ENCODE measurements around the gene MCF2. TPM values are rescaled to one million over a fixed set of nuclear protein-coding genes. Genes with fewer than 3 reads are reported as not detected.
A peak's percentile ranks its signal among the peaks of the same experiment; 100 is the strongest.

The MCF2 gene
- total RNA-seq, 1 donor from 2014 or later: 0.80 TPM

DNA sequence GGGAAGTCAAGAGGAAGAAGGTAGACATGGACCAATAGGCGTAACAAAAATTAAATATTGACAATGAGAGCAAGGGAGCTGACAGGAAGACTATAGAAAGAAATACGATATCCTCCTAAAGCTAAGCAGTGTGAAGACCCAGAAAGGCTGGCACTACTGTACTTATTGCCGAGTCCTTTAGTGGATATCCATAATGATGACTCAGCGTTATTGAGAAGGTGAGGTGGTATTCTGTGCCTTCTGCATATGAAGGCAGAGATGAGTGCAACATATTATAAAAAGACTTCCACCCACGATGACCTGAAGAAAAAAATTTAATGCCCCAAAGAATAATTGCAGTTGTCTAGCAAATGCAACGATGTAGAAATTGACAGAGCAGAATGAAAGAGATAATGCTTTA lies 13.0 kb upstream of the MCF2 start:
- Histone ChIP-seq H3K27ac (no peak overlapping the region), H3K9me3 (ENCODE audit: low read depth) (no peaks in the 10 kb centered on the region), H3K4me2 (no peak overlapping the region), H3K9ac (no peak overlapping the region), H3K4me3 (no peak overlapping the region), H3K27me3 (no peaks in the 10 kb centered on the region), H3K4me1 (no peaks in the 10 kb centered on the region), H2AFZ (replicated peaks) (no peak overlapping the region), H3K36me3 (no peaks in the 10 kb centered on the region), H4K20me1 (ENCODE audit: low read depth) (no peaks in the 10 kb centered on the region), H3K79me2 (ENCODE audit: low read depth) (no peaks in the 10 kb centered on the region), H3F3A (ENCODE audit: low read depth) (no peaks in the 10 kb centered on the region)
- no peak for TF ChIP-seq EZH2 (IDR thresholded peaks at IDR 0.05)
- no peak for TF ChIP-seq EZH2phosphoT487 (IDR thresholded peaks at IDR 0.05)
- TF ChIP-seq, protein P1, sequence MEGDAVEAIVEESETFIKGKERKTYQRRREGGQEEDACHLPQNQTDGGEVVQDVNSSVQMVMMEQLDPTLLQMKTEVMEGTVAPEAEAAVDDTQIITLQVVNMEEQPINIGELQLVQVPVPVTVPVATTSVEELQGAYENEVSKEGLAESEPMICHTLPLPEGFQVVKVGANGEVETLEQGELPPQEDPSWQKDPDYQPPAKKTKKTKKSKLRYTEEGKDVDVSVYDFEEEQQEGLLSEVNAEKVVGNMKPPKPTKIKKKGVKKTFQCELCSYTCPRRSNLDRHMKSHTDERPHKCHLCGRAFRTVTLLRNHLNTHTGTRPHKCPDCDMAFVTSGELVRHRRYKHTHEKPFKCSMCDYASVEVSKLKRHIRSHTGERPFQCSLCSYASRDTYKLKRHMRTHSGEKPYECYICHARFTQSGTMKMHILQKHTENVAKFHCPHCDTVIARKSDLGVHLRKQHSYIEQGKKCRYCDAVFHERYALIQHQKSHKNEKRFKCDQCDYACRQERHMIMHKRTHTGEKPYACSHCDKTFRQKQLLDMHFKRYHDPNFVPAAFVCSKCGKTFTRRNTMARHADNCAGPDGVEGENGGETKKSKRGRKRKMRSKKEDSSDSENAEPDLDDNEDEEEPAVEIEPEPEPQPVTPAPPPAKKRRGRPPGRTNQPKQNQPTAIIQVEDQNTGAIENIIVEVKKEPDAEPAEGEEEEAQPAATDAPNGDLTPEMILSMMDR (IDR thresholded peaks at IDR 0.05): no peak
- no peak for DNase-seq (ENCODE audit: low spot score)
- peak overlapping the region; percentile 1 for H3K4me3 Mint-ChIP-seq
- H3K27ac Mint-ChIP-seq: no peak overlapping the region
- peaks cover 48% of the 10 kb centered on the region for H3K4me1 Mint-ChIP-seq
- peaks cover 25% of the 10 kb centered on the region for H3K27me3 Mint-ChIP-seq (ENCODE audit: insufficient read depth, low read depth)
- peaks cover under 1% of the 10 kb centered on the region for H3K36me3 Mint-ChIP-seq
- H3K9me3 Mint-ChIP-seq: peaks cover 7% of the 10 kb centered on the region

DNA sequence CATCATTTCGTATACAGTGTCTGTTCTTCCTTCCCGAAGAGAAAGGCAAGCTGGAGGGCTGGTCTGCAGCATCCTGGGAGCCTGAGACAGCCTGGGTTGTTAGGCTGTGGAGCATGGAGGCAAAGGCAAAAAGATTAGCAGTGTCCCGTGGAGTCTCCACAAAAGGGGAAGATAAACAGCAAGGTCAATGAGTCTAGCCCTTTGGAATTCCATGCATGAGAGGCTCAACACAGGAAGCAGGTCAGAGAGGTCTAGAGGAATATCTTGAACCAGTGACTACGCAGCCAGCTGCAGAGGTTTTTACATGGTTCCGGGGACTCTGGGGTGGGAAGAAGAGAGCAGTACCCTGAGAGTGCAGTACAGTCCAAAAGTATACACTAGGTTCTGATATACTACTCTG lies 12.2 kb upstream of the MCF2 start:
- Histone ChIP-seq H3K4me1 (no peaks in the 10 kb centered on the region), H3F3A (ENCODE audit: low read depth) (no peaks in the 10 kb centered on the region), H4K20me1 (ENCODE audit: low read depth) (no peaks in the 10 kb centered on the region), H3K79me2 (ENCODE audit: low read depth) (no peaks in the 10 kb centered on the region), H2AFZ (replicated peaks) (no peak overlapping the region), H3K36me3 (no peaks in the 10 kb centered on the region), H3K9ac (no peak overlapping the region), H3K27ac (no peak overlapping the region), H3K4me3 (no peak overlapping the region), H3K4me2 (no peak overlapping the region), H3K27me3 (no peaks in the 10 kb centered on the region), H3K9me3 (ENCODE audit: low read depth) (no peaks in the 10 kb centered on the region)
- Mint-ChIP-seq H3K27ac (peak overlapping the region; percentile 22), H3K36me3 (no peaks in the 10 kb centered on the region), H3K9me3 (peaks cover 7% of the 10 kb centered on the region), H3K4me3 (peak overlapping the region; percentile 12), H3K4me1 (peaks cover 40% of the 10 kb centered on the region), H3K27me3 (ENCODE audit: insufficient read depth, low read depth) (peaks cover 25% of the 10 kb centered on the region)
- DNase-seq (ENCODE audit: low spot score): peak; percentile 53
- TF ChIP-seq EZH2phosphoT487 (IDR thresholded peaks at IDR 0.05): no peak
- TF ChIP-seq, protein P1 (IDR thresholded peaks at IDR 0.05): no peak
- TF ChIP-seq EZH2 (IDR thresholded peaks at IDR 0.05): no peak

- Mint-ChIP-seq H3K4me1 (no peaks in the 10 kb centered on the region), H3K27me3 (ENCODE audit: insufficient read depth, low read depth) (no peaks in the 10 kb centered on the region), H3K4me3 (no peak overlapping the region), H3K36me3 (no peaks in the 10 kb centered on the region), H3K9me3 (peaks cover 2% of the 10 kb centered on the region), H3K27ac (no peak overlapping the region)
- Histone ChIP-seq H3K27ac (no peak overlapping the region), H3K4me3 (no peak overlapping the region), H2AFZ (replicated peaks) (no peak overlapping the region), H3K4me2 (no peak overlapping the region), H3K36me3 (no peaks in the 10 kb centered on the region), H3K27me3 (no peaks in the 10 kb centered on the region), H3K9ac (no peak overlapping the region), H3K9me3 (ENCODE audit: low read depth) (no peaks in the 10 kb centered on the region), H3F3A (ENCODE audit: low read depth) (no peaks in the 10 kb centered on the region), H3K4me1 (no peaks in the 10 kb centered on the region), H3K79me2 (ENCODE audit: low read depth) (no peaks in the 10 kb centered on the region), H4K20me1 (ENCODE audit: low read depth) (no peaks in the 10 kb centered on the region)
- no peak for DNase-seq (ENCODE audit: low spot score)
- TF ChIP-seq EZH2phosphoT487 (IDR thresholded peaks at IDR 0.05) (no peak), EZH2 (IDR thresholded peaks at IDR 0.05) (no peak)
- TF ChIP-seq, protein P1 (IDR thresholded peaks at IDR 0.05): no peak
Measured at GRCh38 chrX:139702658-139703057, 5.3 kb downstream of the MCF2 start.
